ENCODE measurements around the gene PROSER2. TPM values are rescaled to one million over a fixed set of nuclear protein-coding genes. Genes with fewer than 3 reads are reported as not detected.

PROSER2 gene
- total and polyA plus RNA-seq, 4 donors, result 6.5 to 24.9 (median 9.9) TPM

- Histone ChIP-seq H3K9me3 (ENCODE audit: control insufficient read depth in 4 of 4, low read length in 3 of 4) (no peaks in the 10 kb centered on the region), H3K4me3 (ENCODE audit: low read depth in 1 of 3, low read length in 3 of 3) (no peak overlapping the region), H3K4me1 (ENCODE audit: control insufficient read depth in 4 of 4, insufficient read depth in 4 of 4, low read length in 3 of 4) (peaks cover 0 to 3% (median 2%) of the 10 kb centered on the region in 4 donors), H3K9ac (ENCODE audit: low read depth in 1 of 2, low read length in 2 of 2) (no peak overlapping the region), H3K27me3 (ENCODE audit: control insufficient read depth in 4 of 4, insufficient read depth in 4 of 4, low read length in 3 of 4) (no peaks in the 10 kb centered on the region), H3K27ac (ENCODE audit: low read depth in 1 of 2, low read length in 2 of 2) (no peak overlapping the region), H3K36me3 (ENCODE audit: control insufficient read depth in 4 of 4, insufficient read depth in 3 of 4, low read depth in 1 of 4, low read length in 3 of 4) (no peaks in the 10 kb centered on the region)
- DNase-seq (ENCODE audit: low spot score), result no peak
- peak; percentile 26 for TF ChIP-seq NR2F2 (IDR thresholded peaks at IDR 0.05)
- TF ChIP-seq FOXA1 (IDR thresholded peaks at IDR 0.05), result no peak
- peak; percentile 32 for TF ChIP-seq YY1 (IDR thresholded peaks at IDR 0.05)
- 85% methylated on average over 18 of the region's 18 CpGs for WGBS
Observed at GRCh38 chr10:11798845-11799735, 24.1 kb upstream of the PROSER2 start.

GRCh38 chr10:11799736-11800080, 23.4 kb upstream of the PROSER2 start:
- no peak overlapping the region for H3K9ac ChIP-seq (ENCODE audit: low read depth in 1 of 2, low read length in 2 of 2)
- WGBS, result 92% methylated on average over 9 of the region's 9 CpGs

More at GRCh38 chr10:11799736-11800080, 23.4 kb upstream of the PROSER2 start:
- DNase-seq (ENCODE audit: low spot score), result no peak
- H3K36me3 ChIP-seq (ENCODE audit: control insufficient read depth in 4 of 4, insufficient read depth in 3 of 4, low read depth in 1 of 4, low read length in 3 of 4), result no peaks in the 10 kb centered on the region
- no peaks in the 10 kb centered on the region for H3K27me3 ChIP-seq (ENCODE audit: control insufficient read depth in 4 of 4, insufficient read depth in 4 of 4, low read length in 3 of 4)
- no peaks in the 10 kb centered on the region for H3K9me3 ChIP-seq (ENCODE audit: control insufficient read depth in 4 of 4, low read length in 3 of 4)
- H3K4me1 ChIP-seq (ENCODE audit: control insufficient read depth in 4 of 4, insufficient read depth in 4 of 4, low read length in 3 of 4), result no peaks in the 10 kb centered on the region
- H3K4me3 ChIP-seq (ENCODE audit: low read depth in 1 of 3, low read length in 3 of 3), result no peak overlapping the region
- no peak overlapping the region for H3K27ac ChIP-seq (ENCODE audit: low read depth in 1 of 2, low read length in 2 of 2)
- TF ChIP-seq YY1 (IDR thresholded peaks at IDR 0.05), result no peak
- TF ChIP-seq REST (IDR thresholded peaks at IDR 0.05), result no peak
- TF ChIP-seq GABPA (IDR thresholded peaks at IDR 0.05 in 1 of 2, conservative IDR thresholded peaks at IDR 0.05 in 1 of 2), result no peak
- no peak for TF ChIP-seq JUND (IDR thresholded peaks at IDR 0.05)
- no peak for TF ChIP-seq TAF1 (conservative IDR thresholded peaks at IDR 0.05)
- no peak for TF ChIP-seq HNF4A (conservative IDR thresholded peaks at IDR 0.05)
- no peak for TF ChIP-seq RXRA (IDR thresholded peaks at IDR 0.05)
- TF ChIP-seq RAD21 (IDR thresholded peaks at IDR 0.05), result no peak
- TF ChIP-seq FOXA2 (IDR thresholded peaks at IDR 0.05), result no peak
- no peak for TF ChIP-seq NR2F2 (IDR thresholded peaks at IDR 0.05)
- no peak for TF ChIP-seq ZBTB33 (IDR thresholded peaks at IDR 0.05)
- TF ChIP-seq MAX (IDR thresholded peaks at IDR 0.05), result no peak
- no peak for TF ChIP-seq ATF3 (IDR thresholded peaks at IDR 0.05)
- no peak for TF ChIP-seq EGR1 (IDR thresholded peaks at IDR 0.05; ENCODE audit: low read depth in 2 of 2)
- no peak for TF ChIP-seq HNF4G (IDR thresholded peaks at IDR 0.05)
- no peak for TF ChIP-seq CTCF (IDR thresholded peaks at IDR 0.05; ENCODE audit: low read depth, low read length, missing input control)
- no peak for TF ChIP-seq SP1 (IDR thresholded peaks at IDR 0.05)

Measured in liver (tissue), 9 donors.